HepG2 (cell line): ENCODE results near the gene PSME3IP1. TPM values are rescaled to one million over a fixed set of nuclear protein-coding genes. Genes with fewer than 3 reads are reported as not detected.

ENCODE experiments used
- ATAC-seq: fragments of 200-7000 bp; cut with Tn5 transposase; 3 replicates; pipeline ENCODE4 v1.9.1; 2020; ENCODE audit warnings: mild to moderate bottlenecking, moderate library complexity
- BruUV-seq: library from RNA; stranded (reverse); fragments of 400-500 nt; replicated peaks from 2 replicates; lab custom pipeline; 2021; lab: Mats Ljungman, UMichigan
- CTCF ChIA-PET: fragments of 300-600 bp; formaldehyde crosslinking; extraction: SDS; loops from one replicate; lab custom pipeline; 2021; ENCODE audit warnings: low total read pairs, inconsistent platforms, low intra/inter-chr PET ratio; lab: Yijun Ruan, JAX
- POLR2A ChIA-PET: fragments of 350-600 bp; sonication (Branson Sonifier 250); formaldehyde crosslinking; loops from one replicate; lab custom pipeline; 2020; ENCODE audit warnings: antibody characterized with exemption, inconsistent platforms; lab: Yijun Ruan, JAX
- DNase-seq: peaks from one replicate; pipeline ENCODE4 v3.0.0-alpha.2; 2015; ENCODE audit warnings: low spot score
- FAIRE-seq: peaks from 3 replicates; lab custom pipeline; 2011; peaks lifted over from hg19 to GRCh38; lab: Jason Lieb, UNC
- H2AFZ ChIP-seq: one replicate; pipeline ENCODE4 v1.6.1; 2011; ENCODE audit warnings: low read length, inconsistent platforms
- H3K27ac ChIP-seq: fragments of 300-600 bp; 3 replicates; pipeline ENCODE4 v1.8.0; 2011; ENCODE audit warnings: mixed run types, mild to moderate bottlenecking, mixed read lengths, low read length, inconsistent platforms; ENCODE audit not compliant: insufficient read depth; ENCODE audit errors: extremely low read length
- H3K27me3 ChIP-seq, 2 experiments: fragments of 200-600 bp in 1 of 2; 2 replicates in 1 of 2; 3 replicates in 1 of 2; pipeline versions ENCODE4 v1.6.0 to v1.8.0; 2011; ENCODE audit warnings: low read length in 2 of 2, mild to moderate bottlenecking in 2 of 2, moderate library complexity in 2 of 2, inconsistent platforms in 1 of 2; ENCODE audit not compliant: insufficient read depth in 2 of 2, control insufficient read depth in 1 of 2
- H3K36me3 ChIP-seq, 2 experiments: fragments of 200-600 bp in 1 of 2; replicated peaks in 1 of 2; 2 replicates in 1 of 2; 3 replicates in 1 of 2; pipeline versions ENCODE4 v1.5.1 to v1.8.0; 2011; ENCODE audit warnings: low read length in 2 of 2, inconsistent platforms in 1 of 2; ENCODE audit not compliant: insufficient read depth in 2 of 2, control insufficient read depth in 1 of 2
- H3K4me1 ChIP-seq: 2 replicates; pipeline ENCODE4 v1.5.1; 2012; ENCODE audit warnings: low read length, inconsistent platforms; ENCODE audit not compliant: insufficient read depth
- H3K4me2 ChIP-seq: 2 replicates; pipeline ENCODE4 v1.6.0; 2011; ENCODE audit warnings: low read depth, low read length, inconsistent platforms
- H3K4me3 ChIP-seq, 3 experiments: fragments of 200-600 bp in 1 of 3; sonication (generic), shearing (Covaris generic) in 1 of 3; replicated peaks in 1 of 3; 2 replicates each; pipeline ENCODE4 v1.5.1; 2011 to 2016; ENCODE audit warnings: low read length in 3 of 3, inconsistent platforms in 2 of 3, low read depth in 2 of 3, mild to moderate bottlenecking in 2 of 3, control low read depth in 1 of 3, mixed read lengths in 1 of 3; ENCODE audit not compliant: insufficient read depth in 1 of 3
- H3K79me2 ChIP-seq: one replicate; pipeline ENCODE4 v1.6.1; 2011; ENCODE audit warnings: low read length, inconsistent platforms; ENCODE audit not compliant: insufficient read depth
- H3K9ac ChIP-seq: 2 replicates; pipeline ENCODE4 v1.6.0; 2011; ENCODE audit warnings: mild to moderate bottlenecking, low read depth, low read length, inconsistent platforms; ENCODE audit not compliant: insufficient read depth
- H3K9me3 ChIP-seq: 2 replicates; pipeline ENCODE4 v1.5.1; 2012; ENCODE audit warnings: mild to moderate bottlenecking, low read length
- H4K20me1 ChIP-seq: 2 replicates; pipeline ENCODE4 v1.6.0; 2011; ENCODE audit warnings: inconsistent platforms, mild to moderate bottlenecking, low read length, moderate library complexity; ENCODE audit not compliant: insufficient read depth
- BRD4 ChIP-seq: sonication (generic); formaldehyde crosslinking; IDR thresholded peaks from 2 replicates; pipeline ENCODE4 v1.4.0; 2020; ENCODE audit warnings: missing genetic modification reagents
- MEF2D ChIP-seq: sonication (generic); formaldehyde crosslinking; IDR thresholded peaks from 2 replicates; pipeline ENCODE4 v1.5.1; 2020; ENCODE audit warnings: mild to moderate bottlenecking, missing genetic modification reagents
- XRCC5 ChIP-seq: fragments of 200-400 bp; formaldehyde crosslinking; optimal IDR thresholded peaks from 2 replicates; pipeline ENCODE3; 2017; ENCODE audit warnings: mild to moderate bottlenecking, low read length
- WGBS: methylation state at CpG from one replicate; pipeline ENCODE4 v1.1.6; 2017; ENCODE audit warnings: low lambda C conversion rate; 5-methylcytosine and 5-hydroxymethylcytosine counted together
- in situ Hi-C: cut with HindIII; loops from 2 replicates; pipeline ENCODE4 v1.10.0; 2017; ENCODE audit warnings: low pct_unique_long_range_greater_than_20kb; ENCODE audit not compliant: extremely low pct_ligation_motif_present
- intact Hi-C: fragments of 100-400 bp; cut with micrococcal nuclease; formaldehyde crosslinking; loops from one replicate; pipeline ENCODE4 v1.10.0; 2022; ENCODE audit not compliant: unreplicated experiment
- polyA plus RNA-seq, 8 experiments: library from polyadenylated mRNA; depleted of rRNA in 3 of 8; stranded (reverse) in 7 of 8; unstranded in 1 of 8; fragments of >200 nt; fragmentation: Illumina TruSeq in 4 of 8; extraction: Trizol in 4 of 8; gene quantifications; 2 replicates each; pipeline versions ENCODE4 v1.2.1 to v1.2.3, GENCODE V29; 2011 to 2016; ENCODE audit warnings: low read depth in 4 of 8, missing spikeins in 1 of 8, mixed read lengths in 1 of 8; ENCODE audit not compliant: insufficient read depth in 1 of 8
- total RNA-seq, 5 experiments: library from RNA; depleted of rRNA; stranded (reverse); fragments of >200 nt; fragmentation: Illumina TruSeq; extraction: Trizol; gene quantifications; 2 replicates each; pipeline ENCODE4 v1.2.3, GENCODE V29; 2016; ENCODE audit warnings: low read depth in 1 of 5
- TF ChIP-seq, protein P1 (sequence below): IDR thresholded peaks from 2 replicates; pipeline ENCODE4 v1.6.1; 2012; ENCODE audit warnings: low read length, improper control_type of control experiment
- TF ChIP-seq, protein P2 (sequence below), 2 experiments: IDR thresholded peaks; 2 replicates each; pipeline ENCODE4 v1.6.1; 2011 to 2012; ENCODE audit warnings: low read length in 2 of 2, borderline replicate concordance in 1 of 2, low read depth in 1 of 2, mild to moderate bottlenecking in 1 of 2, moderate library complexity in 1 of 2

PSME3IP1 gene
- total and polyA plus RNA-seq, 2 of the 13 experiments (the other 11 are each of a cell fraction or from before 2014, with no cell fraction given), result 90.8 to 99.8 TPM

DNA sequence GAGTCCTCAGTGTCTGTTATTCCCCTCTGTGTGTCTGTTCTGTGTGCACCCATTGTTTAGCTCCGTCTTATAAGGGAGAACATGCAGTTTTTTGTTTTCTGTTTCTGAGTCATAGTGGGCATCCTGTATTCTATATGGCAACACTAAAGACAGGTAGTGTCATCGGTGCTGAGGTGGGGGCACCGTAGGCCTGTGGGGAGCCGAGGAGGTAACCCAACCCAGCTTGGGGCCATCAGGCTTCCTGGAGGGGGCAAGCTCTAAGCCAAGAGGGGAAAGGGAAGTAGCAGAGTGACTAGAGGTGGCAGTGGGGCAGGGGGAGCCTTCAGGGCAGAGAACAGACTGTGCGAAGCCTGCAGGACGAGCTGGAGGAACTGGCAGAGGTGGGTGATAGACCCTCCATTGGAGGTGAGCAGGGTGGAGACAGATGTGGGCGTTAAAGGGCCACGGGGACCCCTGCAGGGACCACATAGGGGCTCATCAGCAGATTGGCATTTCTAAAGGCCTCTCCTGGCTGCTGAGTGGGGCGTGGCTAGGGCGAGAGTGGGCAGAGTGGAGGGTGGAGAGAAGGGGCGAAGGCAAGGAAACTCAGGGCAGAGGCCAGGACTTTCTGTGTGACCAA is 57.0 kb downstream of the PSME3IP1 start:
- Histone ChIP-seq H3K9me3 (no peaks in the 10 kb centered on the region), H2AFZ (no peak overlapping the region), H3K4me3 (no peak overlapping the region), H3K27me3 (no peaks in the 10 kb centered on the region; a peak in 1 of 5 replicates), H4K20me1 (no peaks in the 10 kb centered on the region), H3K4me1 (peaks cover 13% of the 10 kb centered on the region), H3K27ac (no peak overlapping the region), H3K4me2 (no peak overlapping the region), H3K79me2 (no peaks in the 10 kb centered on the region), H3K36me3 (no peaks in the 10 kb centered on the region), H3K9ac (no peak overlapping the region)
- ATAC-seq (no peak), DNase-seq (no peak), FAIRE-seq (no peak)
- intact Hi-C loops (no loop called here), in situ Hi-C loops (no loop called here)
- POLR2A ChIA-PET, result no interaction called here
- WGBS, result 69% methylated on average over 11 of the region's 11 CpGs
- CTCF ChIA-PET, result no interaction called here
- BruUV-seq, result no TSS peak
- no peak for TF ChIP-seq BRD4 (CRISPR knock-in tag)

DNA sequence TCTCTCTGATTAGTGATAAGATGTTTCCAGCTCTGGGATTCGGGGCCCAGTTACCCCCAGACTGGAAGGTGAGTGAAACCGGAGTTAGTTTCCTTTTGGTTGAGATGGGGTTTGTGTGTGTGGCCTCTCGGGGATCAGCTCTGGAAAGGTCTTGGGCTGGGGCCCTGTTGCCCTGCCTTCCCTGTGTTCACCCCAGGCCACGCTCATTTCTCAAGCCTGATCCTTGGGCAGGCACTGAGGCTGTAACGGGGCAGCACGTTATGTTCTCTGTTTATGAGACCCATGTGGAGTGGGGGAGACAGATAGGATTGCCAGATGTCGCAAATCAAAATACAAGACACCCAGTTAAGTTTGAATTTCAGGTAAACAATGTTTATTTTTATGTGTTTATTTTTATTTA is 58.0 kb downstream of the PSME3IP1 start:
- H4K20me1 ChIP-seq, result no peaks in the 10 kb centered on the region
- no peak for ATAC-seq
- no peak overlapping the region for H3K9ac ChIP-seq
- H3K9me3 ChIP-seq, result no peaks in the 10 kb centered on the region
- no peak for FAIRE-seq
- intact Hi-C loops (no loop called here), in situ Hi-C loops (no loop called here)
- no peaks in the 10 kb centered on the region for H3K36me3 ChIP-seq
- BruUV-seq, result no TSS peak
- H3K27me3 ChIP-seq, result no peaks in the 10 kb centered on the region; a peak in 1 of 5 replicates
- no peak for DNase-seq
- WGBS, result 78% methylated on average over 7 of the region's 7 CpGs
- POLR2A ChIA-PET, result interaction anchor here (1.6 kb wide), 1 partner anchor 23 kb away, joined by 4 read pairs; no protein-coding TSS in a partner anchor
- no peaks in the 10 kb centered on the region for H3K79me2 ChIP-seq
- no peak overlapping the region for H2AFZ ChIP-seq
- no peak overlapping the region for H3K4me3 ChIP-seq
- CTCF ChIA-PET, result no interaction called here
- peaks cover 12% of the 10 kb centered on the region for H3K4me1 ChIP-seq
- no peak overlapping the region for H3K4me2 ChIP-seq
- H3K27ac ChIP-seq, result no peak overlapping the region
- TF ChIP-seq MEF2D (no peak), XRCC5 (no peak)
- TF ChIP-seq, protein P1, sequence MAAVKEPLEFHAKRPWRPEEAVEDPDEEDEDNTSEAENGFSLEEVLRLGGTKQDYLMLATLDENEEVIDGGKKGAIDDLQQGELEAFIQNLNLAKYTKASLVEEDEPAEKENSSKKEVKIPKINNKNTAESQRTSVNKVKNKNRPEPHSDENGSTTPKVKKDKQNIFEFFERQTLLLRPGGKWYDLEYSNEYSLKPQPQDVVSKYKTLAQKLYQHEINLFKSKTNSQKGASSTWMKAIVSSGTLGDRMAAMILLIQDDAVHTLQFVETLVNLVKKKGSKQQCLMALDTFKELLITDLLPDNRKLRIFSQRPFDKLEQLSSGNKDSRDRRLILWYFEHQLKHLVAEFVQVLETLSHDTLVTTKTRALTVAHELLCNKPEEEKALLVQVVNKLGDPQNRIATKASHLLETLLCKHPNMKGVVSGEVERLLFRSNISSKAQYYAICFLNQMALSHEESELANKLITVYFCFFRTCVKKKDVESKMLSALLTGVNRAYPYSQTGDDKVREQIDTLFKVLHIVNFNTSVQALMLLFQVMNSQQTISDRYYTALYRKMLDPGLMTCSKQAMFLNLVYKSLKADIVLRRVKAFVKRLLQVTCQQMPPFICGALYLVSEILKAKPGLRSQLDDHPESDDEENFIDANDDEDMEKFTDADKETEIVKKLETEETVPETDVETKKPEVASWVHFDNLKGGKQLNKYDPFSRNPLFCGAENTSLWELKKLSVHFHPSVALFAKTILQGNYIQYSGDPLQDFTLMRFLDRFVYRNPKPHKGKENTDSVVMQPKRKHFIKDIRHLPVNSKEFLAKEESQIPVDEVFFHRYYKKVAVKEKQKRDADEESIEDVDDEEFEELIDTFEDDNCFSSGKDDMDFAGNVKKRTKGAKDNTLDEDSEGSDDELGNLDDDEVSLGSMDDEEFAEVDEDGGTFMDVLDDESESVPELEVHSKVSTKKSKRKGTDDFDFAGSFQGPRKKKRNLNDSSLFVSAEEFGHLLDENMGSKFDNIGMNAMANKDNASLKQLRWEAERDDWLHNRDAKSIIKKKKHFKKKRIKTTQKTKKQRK, result no peak
- TF ChIP-seq, protein P2, sequence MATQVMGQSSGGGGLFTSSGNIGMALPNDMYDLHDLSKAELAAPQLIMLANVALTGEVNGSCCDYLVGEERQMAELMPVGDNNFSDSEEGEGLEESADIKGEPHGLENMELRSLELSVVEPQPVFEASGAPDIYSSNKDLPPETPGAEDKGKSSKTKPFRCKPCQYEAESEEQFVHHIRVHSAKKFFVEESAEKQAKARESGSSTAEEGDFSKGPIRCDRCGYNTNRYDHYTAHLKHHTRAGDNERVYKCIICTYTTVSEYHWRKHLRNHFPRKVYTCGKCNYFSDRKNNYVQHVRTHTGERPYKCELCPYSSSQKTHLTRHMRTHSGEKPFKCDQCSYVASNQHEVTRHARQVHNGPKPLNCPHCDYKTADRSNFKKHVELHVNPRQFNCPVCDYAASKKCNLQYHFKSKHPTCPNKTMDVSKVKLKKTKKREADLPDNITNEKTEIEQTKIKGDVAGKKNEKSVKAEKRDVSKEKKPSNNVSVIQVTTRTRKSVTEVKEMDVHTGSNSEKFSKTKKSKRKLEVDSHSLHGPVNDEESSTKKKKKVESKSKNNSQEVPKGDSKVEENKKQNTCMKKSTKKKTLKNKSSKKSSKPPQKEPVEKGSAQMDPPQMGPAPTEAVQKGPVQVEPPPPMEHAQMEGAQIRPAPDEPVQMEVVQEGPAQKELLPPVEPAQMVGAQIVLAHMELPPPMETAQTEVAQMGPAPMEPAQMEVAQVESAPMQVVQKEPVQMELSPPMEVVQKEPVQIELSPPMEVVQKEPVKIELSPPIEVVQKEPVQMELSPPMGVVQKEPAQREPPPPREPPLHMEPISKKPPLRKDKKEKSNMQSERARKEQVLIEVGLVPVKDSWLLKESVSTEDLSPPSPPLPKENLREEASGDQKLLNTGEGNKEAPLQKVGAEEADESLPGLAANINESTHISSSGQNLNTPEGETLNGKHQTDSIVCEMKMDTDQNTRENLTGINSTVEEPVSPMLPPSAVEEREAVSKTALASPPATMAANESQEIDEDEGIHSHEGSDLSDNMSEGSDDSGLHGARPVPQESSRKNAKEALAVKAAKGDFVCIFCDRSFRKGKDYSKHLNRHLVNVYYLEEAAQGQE (IDR thresholded peaks at IDR 0.05; ENCODE audit: borderline replicate concordance in 1 of 2, low read depth in 1 of 2, low read length in 2 of 2), result no peak
